Occipital lobe (tissue), 2 donors: ENCODE data around the gene LRRK2. TPM values are rescaled to one million over a fixed set of nuclear protein-coding genes. Genes with fewer than 3 reads are reported as not detected.
"Not testable (repeated sequence)": the region's sequence is repeated elsewhere in the genome, so short reads cannot be mapped to it uniquely, and the experiment has no call there.

Source experiments
- DNase-seq: peaks from one replicate; lab custom pipeline; 2025; lab: John Stamatoyannopoulos, UW
- total RNA-seq: library from RNA; depleted of rRNA; stranded (reverse); fragments of >200 nt; gene quantifications from one replicate; pipeline ENCODE4 v1.2.3, GENCODE V29; 2014

LRRK2 gene
- total RNA-seq, 1 donor from 2014 or later = 12.2 TPM

- DNase-seq = no peak
These were observed 12.2 kb upstream of the LRRK2 start for GRCh38 chr12:40212566-40212965.

GRCh38 chr12:40215982-40216381, 8.8 kb upstream of the LRRK2 start:
- no peak for DNase-seq

- DNase-seq = no peak
These were observed 8.1 kb upstream of the LRRK2 start for GRCh38 chr12:40216516-40217288.

- DNase-seq = no peak
These were observed 5.0 kb upstream of the LRRK2 start for GRCh38 chr12:40219760-40220159.

GRCh38 chr12:40222247-40222646, 2.5 kb upstream of the LRRK2 start:
- no peak for DNase-seq

GRCh38 chr12:40223646-40224045, 1.2 kb upstream of the LRRK2 start:
- DNase-seq = no peak

- DNase-seq = no peak
These were observed 663 bp downstream of the LRRK2 start for GRCh38 chr12:40225337-40225983.

GRCh38 chr12:40225984-40226602, 1.3 kb downstream of the LRRK2 start:
- no peak for DNase-seq

- peak; percentile 58 for DNase-seq
These were observed 1.9 kb downstream of the LRRK2 start for GRCh38 chr12:40226705-40227104.

GRCh38 chr12:40227447-40227846, 2.6 kb downstream of the LRRK2 start:
- DNase-seq = no peak

GRCh38 chr12:40228727-40229126, 3.9 kb downstream of the LRRK2 start:
- DNase-seq = no peak

- DNase-seq = no peak
These were observed 5.2 kb downstream of the LRRK2 start for GRCh38 chr12:40229690-40230651.

GRCh38 chr12:40232602-40233001, 7.8 kb downstream of the LRRK2 start:
- DNase-seq = no peak

GRCh38 chr12:40233741-40234367, 9.1 kb downstream of the LRRK2 start:
- DNase-seq = no peak

GRCh38 chr12:40236357-40236850, 11.6 kb downstream of the LRRK2 start:
- DNase-seq = no peak

- DNase-seq = no peak
These were observed 13.6 kb downstream of the LRRK2 start for GRCh38 chr12:40238266-40238902.

GRCh38 chr12:40238979-40239378, 14.2 kb downstream of the LRRK2 start:
- no peak for DNase-seq

- DNase-seq = no peak
These were observed 16.0 kb downstream of the LRRK2 start for GRCh38 chr12:40240779-40241178.

GRCh38 chr12:40241741-40242140, 16.9 kb downstream of the LRRK2 start:
- no peak for DNase-seq

- not testable (repeated sequence) for DNase-seq
These were observed 19.8 kb downstream of the LRRK2 start for GRCh38 chr12:40244526-40245156.
